ENCODE measurements around the gene RPL31.

The RPL31 gene

GRCh38 chr2:101001691-101002561 is at the start of gene RPL31:
Gene RPL31 (plus strand): TSS chr2:101002289. CDS start chr2:101002702, 413 bp downstream.
- no peak for TF ChIP-seq CTCF (IDR thresholded peaks at IDR 0.05; ENCODE audit: low read depth, low read length)
- peak within 1 kb of the TSS; percentile 89 to 92 for H3K4me3 ChIP-seq (replicated peaks in 1 of 2; ENCODE audit: low read depth in 2 of 2, low read length in 2 of 2)
- DNase-seq (ENCODE audit: low read depth in 2 of 2) = peak; percentile 98

- TF ChIP-seq CTCF (IDR thresholded peaks at IDR 0.05; ENCODE audit: low read depth, low read length) = no peak
- H3K4me3 ChIP-seq (replicated peaks in 1 of 2; ENCODE audit: low read depth in 2 of 2, low read length in 2 of 2) = no peak overlapping the region
- no peak for DNase-seq (ENCODE audit: low read depth in 2 of 2)
Observed at GRCh38 chr2:100952512-100952911, 49.6 kb upstream of the RPL31 start.

- H3K4me3 ChIP-seq (replicated peaks in 1 of 2; ENCODE audit: low read depth in 2 of 2, low read length in 2 of 2) = no peak overlapping the region
- no peak for DNase-seq (ENCODE audit: low read depth in 2 of 2)
- no peak for TF ChIP-seq CTCF (IDR thresholded peaks at IDR 0.05; ENCODE audit: low read depth, low read length)
Observed at GRCh38 chr2:100953406-100954043, 48.6 kb upstream of the RPL31 start.

- no peak for DNase-seq (ENCODE audit: low read depth in 2 of 2)
- no peak overlapping the region for H3K4me3 ChIP-seq (replicated peaks in 1 of 2; ENCODE audit: low read depth in 2 of 2, low read length in 2 of 2)
- TF ChIP-seq CTCF (IDR thresholded peaks at IDR 0.05; ENCODE audit: low read depth, low read length) = no peak
Observed at GRCh38 chr2:100954044-100954420, 48.1 kb upstream of the RPL31 start.

- TF ChIP-seq CTCF (IDR thresholded peaks at IDR 0.05; ENCODE audit: low read depth, low read length) = no peak
- H3K4me3 ChIP-seq (replicated peaks in 1 of 2; ENCODE audit: low read depth in 2 of 2, low read length in 2 of 2) = no peak overlapping the region
Observed at GRCh38 chr2:100955226-100955625, 46.9 kb upstream of the RPL31 start.

GRCh38 chr2:100956081-100956480 is 46.0 kb upstream of the RPL31 start:
- DNase-seq (ENCODE audit: low read depth in 2 of 2) = no peak
- no peak for TF ChIP-seq CTCF (IDR thresholded peaks at IDR 0.05; ENCODE audit: low read depth, low read length)
- no peak overlapping the region for H3K4me3 ChIP-seq (replicated peaks in 1 of 2; ENCODE audit: low read depth in 2 of 2, low read length in 2 of 2)

More at GRCh38 chr2:100955226-100955625, 46.9 kb upstream of the RPL31 start:
- DNase-seq (ENCODE audit: low read depth in 2 of 2) = no peak
